ENCODE measurements around the gene GPR75. TPM values are rescaled to one million over a fixed set of nuclear protein-coding genes. Genes with fewer than 3 reads are reported as not detected.

The GPR75 gene
- total and polyA plus RNA-seq, 2 of the 8 experiments (the other 6 are each of a cell fraction or from before 2014, with no cell fraction given): 3.5 to 4.3 TPM

DNA sequence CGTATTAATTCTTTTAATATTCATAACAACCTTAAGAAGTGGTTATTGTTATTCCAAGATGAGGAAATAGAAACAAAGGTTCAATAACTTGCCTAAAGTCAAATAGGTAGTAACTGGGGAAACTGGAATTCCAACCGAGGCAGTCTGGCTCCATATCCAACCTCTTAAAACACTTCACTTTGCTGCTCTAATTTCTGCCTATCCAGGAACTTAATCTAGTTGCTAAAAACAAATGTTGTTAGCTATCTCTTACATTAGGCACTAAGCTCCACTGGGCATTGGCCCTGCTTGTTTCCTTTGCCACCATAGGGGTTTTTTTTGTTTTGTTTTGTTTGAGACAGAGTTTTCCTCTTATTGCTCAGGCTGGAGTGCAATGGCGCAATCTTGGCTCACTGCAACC is 48.2 kb downstream of the GPR75 start:
- Histone ChIP-seq H4K8ac (ENCODE audit: extremely low read depth, insufficient read depth, low read length) (no peak overlapping the region), H3K4me2 (ENCODE audit: insufficient read depth in 1 of 2, low read depth in 2 of 2, low read length in 2 of 2) (no peak overlapping the region), H2BK12ac (ENCODE audit: low read depth, low read length) (no peak overlapping the region), H2BK120ac (replicated peaks; ENCODE audit: low read depth, low read length) (no peak overlapping the region), H3K4me1 (replicated peaks in 1 of 4; ENCODE audit: control insufficient read depth in 3 of 4, insufficient read depth in 4 of 4, low read length in 3 of 4) (no peaks in the 10 kb centered on the region), H3K79me2 (ENCODE audit: control insufficient read depth in 1 of 2, insufficient read depth in 2 of 2, low read length in 2 of 2) (no peaks in the 10 kb centered on the region), H3K56ac (replicated peaks; ENCODE audit: insufficient read length, low read depth, low read length) (no peak overlapping the region), H2BK20ac (ENCODE audit: low read length) (no peak overlapping the region), H3K27ac (ENCODE audit: low read depth, low read length) (no peak overlapping the region), H3K23ac (ENCODE audit: insufficient read length) (no peak overlapping the region), H3K14ac (ENCODE audit: insufficient read length) (no peak overlapping the region), H2BK15ac (ENCODE audit: low read length) (no peak overlapping the region), H3K4me3 (ENCODE audit: extremely low read depth in 1 of 4, insufficient read depth in 2 of 4, low read depth in 3 of 4, low read length in 4 of 4) (no peak overlapping the region), H4K91ac (replicated peaks; ENCODE audit: insufficient read length, low read length) (no peak overlapping the region), H3K9ac (replicated peaks in 1 of 4; ENCODE audit: extremely low read depth in 1 of 4, low read depth in 3 of 4, low read length in 3 of 4) (no peak overlapping the region), H2BK5ac (ENCODE audit: low read depth, low read length) (no peak overlapping the region), H3K9me3 (ENCODE audit: insufficient read depth in 2 of 2, low read depth in 1 of 2, low read length in 1 of 2) (no peaks in the 10 kb centered on the region), H3K36me3 (ENCODE audit: control insufficient read depth in 2 of 4, insufficient read depth in 4 of 4, low read length in 3 of 4) (peaks cover 6 to 47% (median 8%) of the 10 kb centered on the region in 4 experiments; a peak in 7 of 8 replicates), H3K27me3 (replicated peaks in 1 of 4; ENCODE audit: control insufficient read depth in 3 of 4, extremely low read depth in 1 of 4, insufficient read depth in 3 of 4, low read length in 3 of 4) (no peaks in the 10 kb centered on the region), H3K18ac (ENCODE audit: extremely low read depth, low read length) (no peak overlapping the region), H3K4ac (replicated peaks; ENCODE audit: insufficient read length, low read depth, low read length) (no peak overlapping the region), H2AFZ (ENCODE audit: low read length) (no peak overlapping the region), H3K79me1 (ENCODE audit: low read depth, low read length) (no peaks in the 10 kb centered on the region), H4K5ac (ENCODE audit: insufficient read length, low read depth, low read length) (no peak overlapping the region), H4K20me1 (replicated peaks in 1 of 2; ENCODE audit: control insufficient read depth in 1 of 2, insufficient read depth in 2 of 2, low read length in 2 of 2) (no peaks in the 10 kb centered on the region), H2AK5ac (ENCODE audit: low read depth, low read length) (no peak overlapping the region), H3K23me2 (ENCODE audit: low read depth, low read length) (no peaks in the 10 kb centered on the region)
- DNase-seq (ENCODE audit: low read depth in 1 of 2, low spot score in 2 of 2) (no peak), FAIRE-seq (no peak)
- POLR2A ChIA-PET (ENCODE audit: partially characterized antibody): no interaction called here
- CTCF ChIA-PET (ENCODE audit: partially characterized antibody): no interaction called here
- TF ChIP-seq BACH1 (IDR thresholded peaks at IDR 0.05; ENCODE audit: low read length) (no peak), KDM4A (IDR thresholded peaks at IDR 0.05; ENCODE audit: low read depth, low read length, severe bottlenecking) (no peak), KDM5A (IDR thresholded peaks at IDR 0.05; ENCODE audit: low read length) (no peak)
- 95% methylated on average over 3 of the region's 3 CpGs; no CpG with 5 or more reads in 1 of the 2 experiments for WGBS, 2 experiments (ENCODE audit: extremely low coverage in 1 of 2, insufficient coverage in 1 of 2, insufficient read length in 1 of 2, insufficient replicate concordance in 2 of 2, low coverage in 1 of 2, low lambda C conversion rate in 2 of 2, missing lambda C conversion rate in 1 of 2)

Small RNA genes within 50 kb of the gene (microRNA-seq; reads per million reads assigned to microRNA genes)
- gene MIR3682 (ENCODE audit: borderline microRNAs expressed in 2 of 2, borderline number of aligned reads in 2 of 2, borderline replicate concordance in 1 of 2): 0.41 to 0.46 reads per million in 2 experiments

Small RNA genes within 50 kb of the gene (small RNA-seq; reads per million reads assigned to genes)
- gene MIR3682 (ENCODE audit: insufficient read depth): not detected

Other genes with a start within 250 kb of the GPR75 start
- 11.2 and 11.7 TPM in 2 replicates for gene CHAC2, start 92.2 kb downstream of the GPR75 start, total RNA-seq (2021; fragmentation: NEBNext Ultra II Directional; extraction: Animal tissue kit (Norgen Biotek cat#: 25700))
- 3.6 and 5.4 TPM in 2 replicates for gene CHAC2, start 92.2 kb downstream of the GPR75 start, polyA plus RNA-seq (2011; rRNA removed)
- 25.4 and 29.8 TPM in 2 replicates for gene ASB3, start 73.0 kb downstream of the GPR75 start, total RNA-seq (2021; fragmentation: NEBNext Ultra II Directional; extraction: Animal tissue kit (Norgen Biotek cat#: 25700))
- gene ASB3, start 73.0 kb downstream of the GPR75 start, polyA plus RNA-seq (2011; rRNA removed): 14.5 and 22.6 TPM in 2 replicates
- gene ERLEC1, start 72.9 kb downstream of the GPR75 start, total RNA-seq (2021; fragmentation: NEBNext Ultra II Directional; extraction: Animal tissue kit (Norgen Biotek cat#: 25700)): 23.8 and 26.7 TPM in 2 replicates
- gene ERLEC1, start 72.9 kb downstream of the GPR75 start, polyA plus RNA-seq (2011; rRNA removed): 12.9 and 14.7 TPM in 2 replicates
- gene PSME4, start 111.0 kb upstream of the GPR75 start, total RNA-seq (2021; fragmentation: NEBNext Ultra II Directional; extraction: Animal tissue kit (Norgen Biotek cat#: 25700)): 104 and 116 TPM in 2 replicates
- 21.5 and 42.2 TPM in 2 replicates for gene PSME4, start 111.0 kb upstream of the GPR75 start, polyA plus RNA-seq (2011; rRNA removed)

Data from H1 (cell line).